ENCODE data around the gene PSMC3.

The PSMC3 gene

DNA sequence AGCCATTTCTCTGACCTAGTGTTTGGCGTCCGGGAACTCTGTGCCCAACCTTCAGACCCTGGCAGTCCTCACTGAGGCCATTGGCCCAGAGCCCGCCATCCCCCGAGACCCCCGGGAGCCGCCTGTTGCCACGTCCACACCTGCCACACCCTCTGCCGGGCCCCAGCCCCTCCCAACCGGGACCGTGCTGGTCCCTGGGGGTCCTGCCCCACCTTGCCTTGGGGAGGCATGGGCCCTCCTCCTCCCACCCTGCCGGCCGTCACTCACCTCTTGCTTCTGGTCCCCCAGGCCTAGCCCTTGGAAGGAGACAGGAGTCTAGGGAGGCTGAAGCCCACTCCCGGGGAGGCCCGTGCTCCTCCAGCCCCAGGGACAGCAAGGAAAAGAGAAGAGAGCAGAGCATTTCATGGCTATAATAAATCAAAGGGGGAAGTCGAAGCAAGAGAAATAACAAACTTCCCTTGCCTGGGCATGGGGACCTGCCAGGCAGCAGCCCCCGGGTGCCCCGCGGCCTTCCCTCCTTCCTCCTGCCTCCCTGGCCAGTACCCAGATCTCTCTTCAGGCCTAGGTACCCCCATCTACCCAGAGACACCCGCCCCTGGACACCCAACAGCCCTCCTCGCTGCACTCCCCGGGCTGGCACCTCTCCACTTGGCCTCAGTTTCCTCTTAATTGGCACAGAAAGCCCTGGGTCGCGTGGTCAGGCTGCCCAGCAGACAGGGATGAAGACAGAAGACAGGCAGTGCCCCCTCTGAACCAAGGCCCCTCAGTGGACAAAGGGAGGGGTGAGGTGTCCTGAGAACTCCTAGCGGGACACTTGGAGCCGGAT, 30.8 kb downstream of the PSMC3 start:
- no peaks in the 10 kb centered on the region for H3K36me3 ChIP-seq (ENCODE audit: control insufficient read depth, insufficient read depth, low read length)
- TF ChIP-seq, protein P1, sequence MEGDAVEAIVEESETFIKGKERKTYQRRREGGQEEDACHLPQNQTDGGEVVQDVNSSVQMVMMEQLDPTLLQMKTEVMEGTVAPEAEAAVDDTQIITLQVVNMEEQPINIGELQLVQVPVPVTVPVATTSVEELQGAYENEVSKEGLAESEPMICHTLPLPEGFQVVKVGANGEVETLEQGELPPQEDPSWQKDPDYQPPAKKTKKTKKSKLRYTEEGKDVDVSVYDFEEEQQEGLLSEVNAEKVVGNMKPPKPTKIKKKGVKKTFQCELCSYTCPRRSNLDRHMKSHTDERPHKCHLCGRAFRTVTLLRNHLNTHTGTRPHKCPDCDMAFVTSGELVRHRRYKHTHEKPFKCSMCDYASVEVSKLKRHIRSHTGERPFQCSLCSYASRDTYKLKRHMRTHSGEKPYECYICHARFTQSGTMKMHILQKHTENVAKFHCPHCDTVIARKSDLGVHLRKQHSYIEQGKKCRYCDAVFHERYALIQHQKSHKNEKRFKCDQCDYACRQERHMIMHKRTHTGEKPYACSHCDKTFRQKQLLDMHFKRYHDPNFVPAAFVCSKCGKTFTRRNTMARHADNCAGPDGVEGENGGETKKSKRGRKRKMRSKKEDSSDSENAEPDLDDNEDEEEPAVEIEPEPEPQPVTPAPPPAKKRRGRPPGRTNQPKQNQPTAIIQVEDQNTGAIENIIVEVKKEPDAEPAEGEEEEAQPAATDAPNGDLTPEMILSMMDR (IDR thresholded peaks at IDR 0.05; ENCODE audit: insufficient read depth, low read length, poor library complexity, severe bottlenecking): no peak
- H3K4me3 ChIP-seq (replicated peaks; ENCODE audit: low read depth, low read length): no peak overlapping the region

DNA sequence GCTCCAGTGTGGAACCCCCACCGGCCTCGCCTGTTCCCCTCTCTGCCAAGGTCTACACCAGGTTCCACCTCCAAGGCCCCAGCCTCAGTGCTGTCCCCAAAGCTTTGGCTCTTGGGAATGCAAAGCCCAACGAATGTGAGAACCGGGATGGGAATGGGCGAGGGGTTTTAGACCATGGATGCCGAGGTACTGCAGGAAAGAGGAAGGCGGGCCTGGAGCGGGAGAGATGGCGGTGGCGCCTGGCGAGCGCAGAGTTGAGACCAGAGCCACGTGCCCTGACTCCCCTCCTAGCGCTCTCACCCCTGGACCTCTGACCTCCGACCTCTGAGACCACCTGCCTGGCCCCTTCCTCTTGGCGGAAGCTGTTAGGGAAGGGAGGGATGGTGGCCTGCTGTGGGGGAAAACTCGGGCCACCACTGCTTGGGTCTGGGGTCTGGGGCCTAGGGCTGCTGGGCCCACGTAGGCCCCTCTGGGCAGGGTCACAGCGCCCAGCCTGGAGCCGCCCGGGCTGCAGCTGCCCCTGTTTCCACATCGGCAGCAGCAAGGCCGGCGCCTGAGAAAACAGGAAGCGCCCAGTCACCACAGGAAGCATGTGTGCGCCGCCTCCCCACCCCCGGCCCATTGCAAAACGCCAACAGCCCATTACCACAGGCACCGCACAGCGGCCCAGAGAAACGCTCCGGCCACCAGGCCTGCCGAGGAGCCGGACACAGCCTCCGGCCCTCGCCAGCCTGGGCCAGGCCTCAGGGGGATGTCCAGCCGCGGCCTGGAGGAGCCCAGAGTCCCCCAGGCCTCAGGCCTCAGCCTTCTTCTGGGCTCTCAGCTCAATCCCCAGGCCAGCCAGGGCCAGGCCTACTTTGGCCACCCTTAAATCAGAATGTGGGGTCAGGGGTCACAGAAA, 31.7 kb downstream of the PSMC3 start:
- H3K4me3 ChIP-seq (replicated peaks; ENCODE audit: low read depth, low read length): no peak overlapping the region
- TF ChIP-seq, protein P1 (IDR thresholded peaks at IDR 0.05; ENCODE audit: insufficient read depth, low read length, poor library complexity, severe bottlenecking): no peak
- no peaks in the 10 kb centered on the region for H3K36me3 ChIP-seq (ENCODE audit: control insufficient read depth, insufficient read depth, low read length)
- peak; percentile 83 for DNase-seq (ENCODE audit: extremely low read depth, insufficient read length)
- H3K27me3 ChIP-seq (replicated peaks; ENCODE audit: control insufficient read depth, insufficient read depth, low read length): no peaks in the 10 kb centered on the region

More for the DNA sequence above, 30.8 kb downstream of the PSMC3 start:
- no peak for DNase-seq (ENCODE audit: extremely low read depth, insufficient read length)
- H3K27me3 ChIP-seq (replicated peaks; ENCODE audit: control insufficient read depth, insufficient read depth, low read length): no peaks in the 10 kb centered on the region

DNA sequence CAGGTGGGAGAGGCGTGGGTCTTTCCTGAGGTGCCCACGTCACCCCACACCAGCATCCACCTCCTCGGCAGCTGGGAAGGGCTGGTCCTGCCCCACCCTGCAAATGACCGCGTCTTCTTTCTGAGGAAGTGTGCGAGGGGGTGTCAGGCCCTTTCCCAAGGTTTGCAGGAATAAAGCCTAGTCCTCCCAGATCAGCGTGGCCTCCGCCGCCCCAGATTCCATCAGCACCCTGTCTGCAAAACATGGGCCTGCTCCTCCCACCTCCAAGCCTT, 32.3 kb downstream of the PSMC3 start:
- Histone ChIP-seq H3K27me3 (replicated peaks; ENCODE audit: control insufficient read depth, insufficient read depth, low read length) (no peaks in the 10 kb centered on the region), H3K4me3 (replicated peaks; ENCODE audit: low read depth, low read length) (no peak overlapping the region), H3K36me3 (ENCODE audit: control insufficient read depth, insufficient read depth, low read length) (no peaks in the 10 kb centered on the region)
- TF ChIP-seq, protein P1 (IDR thresholded peaks at IDR 0.05; ENCODE audit: insufficient read depth, low read length, poor library complexity, severe bottlenecking): no peak
- no peak for DNase-seq (ENCODE audit: extremely low read depth, insufficient read length)

DNA sequence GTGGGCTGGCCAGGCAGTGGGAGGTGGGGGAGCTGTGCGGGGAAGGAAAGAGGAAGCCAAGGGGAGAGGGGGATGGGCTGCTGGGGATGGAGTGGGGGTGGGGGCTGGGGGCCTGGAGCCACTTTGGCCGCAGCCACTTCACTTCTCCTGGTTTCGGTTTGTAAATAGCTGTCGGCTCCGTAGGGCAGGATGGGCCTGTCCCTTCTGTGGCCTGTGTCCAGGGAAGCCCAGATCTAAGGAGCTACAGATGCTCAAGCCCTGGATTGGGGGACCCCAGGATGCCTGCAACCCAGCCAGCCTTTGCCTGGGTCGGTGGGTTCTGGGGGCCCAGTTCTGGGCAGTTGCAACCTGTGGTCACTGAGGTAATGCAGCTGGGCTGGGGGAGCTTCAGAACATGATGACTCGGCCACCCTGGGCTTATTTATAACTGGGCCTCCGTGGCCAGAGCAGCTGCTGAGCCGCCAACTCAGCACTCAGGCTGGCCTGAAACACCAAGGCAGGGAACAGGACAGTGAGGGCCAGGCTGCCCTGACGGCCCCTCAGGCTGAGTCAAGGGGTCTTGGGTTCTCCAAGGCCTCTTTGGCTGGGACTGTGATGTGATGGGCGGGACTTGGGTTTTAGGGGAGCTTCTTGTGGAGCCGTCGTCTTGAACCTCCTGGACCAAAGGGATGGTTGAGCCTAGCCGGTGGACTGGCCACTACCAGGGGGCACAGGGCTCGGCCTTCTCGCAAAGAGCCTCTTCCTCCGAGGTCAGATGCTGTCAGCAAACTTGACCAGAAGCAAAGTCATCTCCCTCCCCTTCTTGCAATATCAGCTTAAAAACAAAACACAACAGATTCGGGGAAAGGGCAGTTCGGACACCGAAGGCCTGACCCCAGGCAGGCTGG, 32.8 kb downstream of the PSMC3 start:
- H3K4me3 ChIP-seq (replicated peaks; ENCODE audit: low read depth, low read length): no peak overlapping the region
- DNase-seq (ENCODE audit: extremely low read depth, insufficient read length): no peak
- H3K27me3 ChIP-seq (replicated peaks; ENCODE audit: control insufficient read depth, insufficient read depth, low read length): no peaks in the 10 kb centered on the region
- H3K36me3 ChIP-seq (ENCODE audit: control insufficient read depth, insufficient read depth, low read length): no peaks in the 10 kb centered on the region
- TF ChIP-seq, protein P1 (IDR thresholded peaks at IDR 0.05; ENCODE audit: insufficient read depth, low read length, poor library complexity, severe bottlenecking): no peak

DNA sequence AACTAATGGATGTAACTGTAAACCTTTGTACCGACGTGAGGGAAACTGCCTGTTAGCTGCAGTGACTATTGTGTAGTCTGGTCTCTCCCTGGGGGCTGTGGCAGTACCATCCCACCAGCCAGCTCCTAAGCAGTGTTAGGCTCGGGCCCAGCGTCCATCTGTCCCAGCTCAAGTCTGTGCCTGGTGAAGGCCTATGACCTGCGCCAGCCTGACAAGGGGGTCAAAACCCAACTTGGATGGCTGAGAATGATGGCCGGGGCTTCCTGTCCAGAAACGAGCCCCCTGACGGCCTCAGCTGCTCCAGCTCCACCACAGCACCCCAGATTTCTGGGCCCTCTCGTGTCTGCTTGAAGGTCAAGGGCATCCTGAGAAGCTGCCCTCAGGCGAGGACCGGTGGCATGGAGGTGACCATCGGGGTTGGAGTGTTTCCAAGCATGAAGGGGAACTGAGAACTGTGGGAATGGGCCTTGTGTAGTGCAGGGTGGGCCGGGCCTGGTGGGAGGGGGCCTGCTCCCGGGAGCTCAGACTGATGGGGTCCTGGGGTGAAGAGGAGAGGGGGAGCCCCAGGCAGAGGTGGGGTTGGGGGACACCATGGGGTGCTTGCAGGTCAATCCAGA, 33.6 kb downstream of the PSMC3 start:
- DNase-seq (ENCODE audit: extremely low read depth, insufficient read length): no peak
- no peaks in the 10 kb centered on the region for H3K36me3 ChIP-seq (ENCODE audit: control insufficient read depth, insufficient read depth, low read length)
- no peak overlapping the region for H3K4me3 ChIP-seq (replicated peaks; ENCODE audit: low read depth, low read length)
- no peaks in the 10 kb centered on the region for H3K27me3 ChIP-seq (replicated peaks; ENCODE audit: control insufficient read depth, insufficient read depth, low read length)
- TF ChIP-seq, protein P1 (IDR thresholded peaks at IDR 0.05; ENCODE audit: insufficient read depth, low read length, poor library complexity, severe bottlenecking): no peak

All from GM06990 (cell line).